HUES6 (cell line): ENCODE data around the gene APEH.
A peak's percentile ranks its signal among the peaks of the same experiment; 100 is the strongest.

Experiments used
- H3K27ac ChIP-seq: 2 replicates; pipeline ENCODE4 v1.7.0; 2013; ENCODE audit warnings: low read depth, mild to moderate bottlenecking, low read length, inconsistent platforms
- H3K27me3 ChIP-seq: 2 replicates; pipeline ENCODE4 v1.6.1; 2013; ENCODE audit warnings: low read length; ENCODE audit not compliant: control insufficient read depth, insufficient read depth
- H3K36me3 ChIP-seq: 2 replicates; pipeline ENCODE4 v1.6.1; 2013; ENCODE audit warnings: low read length; ENCODE audit not compliant: control insufficient read depth, insufficient read depth
- H3K4me1 ChIP-seq: 2 replicates; pipeline ENCODE4 v1.6.1; 2013; ENCODE audit warnings: low read length; ENCODE audit not compliant: control insufficient read depth, insufficient read depth
- H3K4me3 ChIP-seq: 2 replicates; pipeline ENCODE4 v1.5.1; 2013; ENCODE audit warnings: low read depth, low read length
- H3K9ac ChIP-seq: one replicate; pipeline ENCODE4 v1.6.1; 2013; ENCODE audit warnings: mild to moderate bottlenecking, low read length
- H3K9me3 ChIP-seq: 2 replicates; pipeline ENCODE4 v1.6.1; 2013; ENCODE audit warnings: low read depth, low read length; ENCODE audit not compliant: control insufficient read depth, insufficient read depth

Gene APEH

GRCh38 chr3:49673715-49674496, at the start of gene APEH:
APEH (plus strand) TSS chr3:49674351; CDS start chr3:49674402, 51 bp downstream.
- peaks cover 36% of the 10 kb centered on the region for H3K36me3 ChIP-seq
- peak within 1 kb of the TSS; percentile 94 for H3K27ac ChIP-seq
- H3K4me1 ChIP-seq, result peaks cover 13% of the 10 kb centered on the region
- peak within 1 kb of the TSS; percentile 97 for H3K4me3 ChIP-seq
- no peaks in the 10 kb centered on the region for H3K27me3 ChIP-seq
- H3K9ac ChIP-seq, result peak within 1 kb of the TSS; percentile 85
- H3K9me3 ChIP-seq, result no peaks in the 10 kb centered on the region

- Histone ChIP-seq H3K9me3 (no peaks in the 10 kb centered on the region), H3K4me1 (no peaks in the 10 kb centered on the region), H3K27ac (no peak overlapping the region), H3K27me3 (no peaks in the 10 kb centered on the region), H3K9ac (no peak overlapping the region), H3K4me3 (no peak overlapping the region), H3K36me3 (no peaks in the 10 kb centered on the region)
Observed at GRCh38 chr3:49625071-49625470, 49.1 kb upstream of the APEH start.

GRCh38 chr3:49626101-49626581, 48.0 kb upstream of the APEH start:
- Histone ChIP-seq H3K27ac (no peak overlapping the region), H3K4me1 (no peaks in the 10 kb centered on the region), H3K9ac (no peak overlapping the region), H3K27me3 (no peaks in the 10 kb centered on the region), H3K9me3 (no peaks in the 10 kb centered on the region), H3K36me3 (no peaks in the 10 kb centered on the region), H3K4me3 (no peak overlapping the region)

- Histone ChIP-seq H3K9me3 (peaks cover 3% of the 10 kb centered on the region), H3K4me3 (no peak overlapping the region)
Observed at GRCh38 chr3:49626796-49627195, 47.4 kb upstream of the APEH start.

GRCh38 chr3:49627634-49628033, 46.5 kb upstream of the APEH start:
- Histone ChIP-seq H3K4me1 (no peaks in the 10 kb centered on the region), H3K9ac (no peak overlapping the region), H3K27ac (no peak overlapping the region), H3K36me3 (no peaks in the 10 kb centered on the region), H3K27me3 (no peaks in the 10 kb centered on the region), H3K4me3 (no peak overlapping the region), H3K9me3 (peaks cover 7% of the 10 kb centered on the region)

More at GRCh38 chr3:49626796-49627195, 47.4 kb upstream of the APEH start:
- no peak overlapping the region for H3K27ac ChIP-seq
- H3K27me3 ChIP-seq, result no peaks in the 10 kb centered on the region
- no peak overlapping the region for H3K9ac ChIP-seq
- H3K4me1 ChIP-seq, result no peaks in the 10 kb centered on the region
- no peaks in the 10 kb centered on the region for H3K36me3 ChIP-seq

GRCh38 chr3:49628249-49628648, 45.9 kb upstream of the APEH start:
- no peaks in the 10 kb centered on the region for H3K36me3 ChIP-seq
- H3K27me3 ChIP-seq, result no peaks in the 10 kb centered on the region
- H3K9ac ChIP-seq, result no peak overlapping the region
- H3K4me3 ChIP-seq, result no peak overlapping the region
- no peak overlapping the region for H3K27ac ChIP-seq
- no peaks in the 10 kb centered on the region for H3K4me1 ChIP-seq
- H3K9me3 ChIP-seq, result peaks cover 7% of the 10 kb centered on the region

GRCh38 chr3:49629451-49629850, 44.7 kb upstream of the APEH start:
- H3K9me3 ChIP-seq, result peaks cover 7% of the 10 kb centered on the region
- H3K36me3 ChIP-seq, result no peaks in the 10 kb centered on the region
- no peak overlapping the region for H3K9ac ChIP-seq
- H3K27me3 ChIP-seq, result no peaks in the 10 kb centered on the region
- H3K4me3 ChIP-seq, result no peak overlapping the region
- no peak overlapping the region for H3K27ac ChIP-seq
- H3K4me1 ChIP-seq, result no peaks in the 10 kb centered on the region

GRCh38 chr3:49629866-49630265, 44.3 kb upstream of the APEH start:
- no peak overlapping the region for H3K9ac ChIP-seq
- peaks cover 7% of the 10 kb centered on the region for H3K9me3 ChIP-seq
- no peak overlapping the region for H3K4me3 ChIP-seq
- no peak overlapping the region for H3K27ac ChIP-seq
- H3K36me3 ChIP-seq, result no peaks in the 10 kb centered on the region
- H3K4me1 ChIP-seq, result no peaks in the 10 kb centered on the region
- no peaks in the 10 kb centered on the region for H3K27me3 ChIP-seq

- no peak overlapping the region for H3K9ac ChIP-seq
- H3K27me3 ChIP-seq, result no peaks in the 10 kb centered on the region
- no peaks in the 10 kb centered on the region for H3K4me1 ChIP-seq
- H3K4me3 ChIP-seq, result no peak overlapping the region
- H3K27ac ChIP-seq, result no peak overlapping the region
- peaks cover 7% of the 10 kb centered on the region for H3K9me3 ChIP-seq
- no peaks in the 10 kb centered on the region for H3K36me3 ChIP-seq
Observed at GRCh38 chr3:49630784-49631183, 43.4 kb upstream of the APEH start.

- Histone ChIP-seq H3K36me3 (no peaks in the 10 kb centered on the region), H3K4me1 (no peaks in the 10 kb centered on the region; the same call in 1 of the 2 replicates), H3K27me3 (no peaks in the 10 kb centered on the region), H3K9me3 (peaks cover 7% of the 10 kb centered on the region), H3K9ac (no peak overlapping the region), H3K27ac (no peak overlapping the region), H3K4me3 (no peak overlapping the region)
Observed at GRCh38 chr3:49634736-49635135, 39.4 kb upstream of the APEH start.

GRCh38 chr3:49636883-49637609, 37.1 kb upstream of the APEH start:
- H3K36me3 ChIP-seq, result no peaks in the 10 kb centered on the region
- peaks cover 1% of the 10 kb centered on the region for H3K9me3 ChIP-seq
- H3K27me3 ChIP-seq, result no peaks in the 10 kb centered on the region
- H3K4me3 ChIP-seq, result no peak overlapping the region
- H3K9ac ChIP-seq, result no peak overlapping the region
- no peak overlapping the region for H3K27ac ChIP-seq
- no peaks in the 10 kb centered on the region; the same call in 1 of the 2 replicates for H3K4me1 ChIP-seq
